Mammary epithelial cell (primary cell): ENCODE data around the gene ZNF79.

ENCODE experiments used
- CTCF ChIP-seq, 2 donors: IDR thresholded peaks in 1 of 2; conservative IDR thresholded peaks in 1 of 2; 2 replicates each; pipeline ENCODE4 v1.5.1; 2011 to 2012; ENCODE audit warnings: inconsistent platforms in 2 of 2, low read length in 2 of 2, mild to moderate bottlenecking in 2 of 2, control low read depth in 1 of 2, low read depth in 1 of 2; ENCODE audit not compliant: insufficient read depth in 1 of 2; ENCODE audit errors: extremely low read depth in 1 of 2
- EZH2 ChIP-seq: IDR thresholded peaks from 2 replicates; pipeline ENCODE4 v1.6.1; 2012; ENCODE audit warnings: low read length, inconsistent platforms, borderline replicate concordance

GRCh38 chr9:127493592-127494303 is 69.6 kb downstream of the ZNF79 start:
- TF ChIP-seq CTCF (conservative IDR thresholded peaks at IDR 0.05 in 1 of 2, IDR thresholded peaks at IDR 0.05 in 1 of 2; ENCODE audit: extremely low read depth in 1 of 2, insufficient read depth in 1 of 2, low read depth in 1 of 2, low read length in 2 of 2) (no peak), EZH2 (no peak)
